IMR-90 (cell line): ENCODE measurements around the gene PITPNM3. TPM values are rescaled to one million over a fixed set of nuclear protein-coding genes. Genes with fewer than 3 reads are reported as not detected.

ENCODE experiments used
- ATAC-seq: fragments of 200-7000 bp; cut with Tn5 transposase; 2 replicates; pipeline ENCODE4 v1.9.1; 2020; ENCODE audit warnings: low read depth, mild to moderate bottlenecking, moderate library complexity
- BruUV-seq: library from RNA; stranded (reverse); fragments of 400-500 nt; replicated peaks from 2 replicates; lab custom pipeline; 2021; lab: Mats Ljungman, UMichigan
- CTCF ChIA-PET: fragments of 300-600 bp; formaldehyde crosslinking; extraction: SDS; loops from one replicate; lab custom pipeline; 2021; ENCODE audit warnings: antibody characterized with exemption; lab: Yijun Ruan, JAX
- POLR2A ChIA-PET: fragments of 300-600 bp; sonication (Branson Sonifier 250); formaldehyde crosslinking; loops from one replicate; lab custom pipeline; 2022; ENCODE audit warnings: antibody characterized with exemption; ENCODE audit not compliant: unreplicated experiment; lab: Charles Lee
- DNase-seq: peaks from one replicate; pipeline ENCODE4 v3.0.0; 2013
- H2AFZ ChIP-seq: replicated peaks from 2 replicates; pipeline ENCODE3; 2013; ENCODE audit warnings: low read length, mild to moderate bottlenecking; ENCODE audit not compliant: poor library complexity
- H2AK5ac ChIP-seq: 2 replicates; pipeline ENCODE4 v1.6.1; 2013; ENCODE audit warnings: low read depth, low read length, inconsistent platforms
- H2AK9ac ChIP-seq: replicated peaks from 2 replicates; pipeline ENCODE3; 2013; ENCODE audit warnings: mild to moderate bottlenecking, low read depth, low read length, moderate library complexity; ENCODE audit not compliant: poor library complexity
- H2BK120ac ChIP-seq: 2 replicates; pipeline ENCODE4 v1.6.1; 2013; ENCODE audit warnings: low read depth, low read length, inconsistent platforms
- H2BK15ac ChIP-seq: 3 replicates; pipeline ENCODE4 v1.6.1; 2013; ENCODE audit warnings: low read depth, low read length, inconsistent platforms
- H2BK20ac ChIP-seq: 2 replicates; pipeline ENCODE4 v1.6.1; 2013; ENCODE audit warnings: low read depth, mild to moderate bottlenecking, inconsistent platforms, low read length, moderate library complexity
- H2BK5ac ChIP-seq: 2 replicates; pipeline ENCODE4 v1.6.1; 2013; ENCODE audit warnings: mild to moderate bottlenecking, low read depth, low read length, inconsistent platforms; ENCODE audit not compliant: poor library complexity, severe bottlenecking
- H3K14ac ChIP-seq: replicated peaks from 2 replicates; pipeline ENCODE4 v1.6.1; 2013; ENCODE audit warnings: low read depth, low read length, inconsistent platforms
- H3K18ac ChIP-seq: 2 replicates; pipeline ENCODE4 v1.6.1; 2013; ENCODE audit warnings: low read depth, low read length, control low read depth
- H3K23ac ChIP-seq: 2 replicates; pipeline ENCODE4 v1.6.1; 2013; ENCODE audit warnings: low read depth, low read length, inconsistent platforms
- H3K27ac ChIP-seq: 2 replicates; pipeline ENCODE4 v1.5.1; 2013; ENCODE audit warnings: mild to moderate bottlenecking, control low read depth, low read length; ENCODE audit not compliant: insufficient read depth
- H3K27me3 ChIP-seq: 2 replicates; pipeline ENCODE4 v1.6.1; 2013; ENCODE audit warnings: low read length; ENCODE audit not compliant: control insufficient read depth, insufficient read depth
- H3K36me3 ChIP-seq: 2 replicates; pipeline ENCODE4 v1.6.1; 2013; ENCODE audit warnings: low read length, mixed read lengths; ENCODE audit not compliant: control insufficient read depth, insufficient read depth
- H3K4ac ChIP-seq: 2 replicates; pipeline ENCODE4 v1.6.1; 2013; ENCODE audit warnings: low read depth, low read length, inconsistent platforms
- H3K4me1 ChIP-seq: 2 replicates; pipeline ENCODE4 v1.6.1; 2013; ENCODE audit warnings: low read length, mixed read lengths; ENCODE audit not compliant: control insufficient read depth, insufficient read depth
- H3K4me2 ChIP-seq: 2 replicates; pipeline ENCODE4 v1.6.1; 2013; ENCODE audit warnings: low read depth, mild to moderate bottlenecking, control low read depth, low read length, moderate library complexity
- H3K4me3 ChIP-seq: 2 replicates; pipeline ENCODE4 v1.5.1; 2013; ENCODE audit warnings: low read depth, mild to moderate bottlenecking, control low read depth, low read length, moderate library complexity; ENCODE audit not compliant: insufficient read depth
- H3K56ac ChIP-seq: 2 replicates; pipeline ENCODE4 v1.6.1; 2013; ENCODE audit warnings: low read length, inconsistent platforms; ENCODE audit not compliant: insufficient read depth; ENCODE audit errors: extremely low read depth
- H3K79me1 ChIP-seq, 2 experiments: 2 replicates each; pipeline ENCODE4 v1.6.1; 2013; ENCODE audit warnings: low read length in 2 of 2, inconsistent platforms in 1 of 2, low read depth in 1 of 2
- H3K9ac ChIP-seq: 2 replicates; pipeline ENCODE4 v1.6.1; 2013; ENCODE audit warnings: low read depth, low read length, control low read depth
- H3K9me1 ChIP-seq: 2 replicates; pipeline ENCODE4 v1.6.1; 2013; ENCODE audit warnings: low read length, inconsistent platforms; ENCODE audit not compliant: insufficient read depth
- H3K9me3 ChIP-seq: 2 replicates; pipeline ENCODE4 v1.6.1; 2013; ENCODE audit warnings: low read length; ENCODE audit not compliant: control insufficient read depth, insufficient read depth
- H4K20me1 ChIP-seq: 2 replicates; pipeline ENCODE4 v1.6.1; 2013; ENCODE audit warnings: low read length, inconsistent platforms; ENCODE audit not compliant: insufficient read depth
- H4K5ac ChIP-seq: 2 replicates; pipeline ENCODE4 v1.6.1; 2013; ENCODE audit warnings: mild to moderate bottlenecking, low read depth, low read length, control low read depth
- H4K8ac ChIP-seq, 2 experiments: 2 replicates each; pipeline ENCODE4 v1.6.1; 2013; ENCODE audit warnings: low read depth in 2 of 2, low read length in 2 of 2, control low read depth in 1 of 2, inconsistent platforms in 1 of 2
- H4K91ac ChIP-seq: 2 replicates; pipeline ENCODE4 v1.6.1; 2013; ENCODE audit warnings: low read depth, low read length, inconsistent platforms; ENCODE audit not compliant: insufficient read depth
- FOS ChIP-seq: fragments of 150-350 bp; IDR thresholded peaks from 2 replicates; pipeline ENCODE4 v1.6.1; 2016; ENCODE audit warnings: low read depth, low read length
- SMC3 ChIP-seq: fragments of 150-350 bp; IDR thresholded peaks from 2 replicates; pipeline ENCODE4 v1.6.1; 2016; ENCODE audit warnings: low read depth, mild to moderate bottlenecking, antibody characterized with exemption, low read length, moderate library complexity
- WGBS, 2 experiments: methylation state at CpG; one replicate each; pipeline versions ENCODE4 v1.1.5 to v1.1.7; 2013; ENCODE audit warnings: missing lambda C conversion rate in 2 of 2; ENCODE audit not compliant: insufficient read length in 1 of 2; ENCODE audit errors: extremely low coverage in 2 of 2; 5-methylcytosine and 5-hydroxymethylcytosine counted together
- dilution Hi-C: fragments of 300-500 bp; cut with HindIII; formaldehyde crosslinking; loops from one replicate; pipeline ENCODE4 v1.14.3; 2018; ENCODE audit warnings: low sequenced_read_pairs; ENCODE audit not compliant: unreplicated experiment
- in situ Hi-C: fragments of 300-500 bp; cut with MboI; formaldehyde crosslinking; loops from 3 replicates; pipeline ENCODE4 v1.14.3; 2019; ENCODE audit warnings: low sequenced_read_pairs, inconsistent platforms, mixed read lengths
- intact Hi-C: fragments of 100-400 bp; cut with micrococcal nuclease; formaldehyde crosslinking; loops from 2 replicates; pipeline ENCODE4 v1.10.0; 2022
- polyA plus RNA-seq, 3 experiments: library from polyadenylated mRNA; depleted of rRNA; stranded (reverse); fragments of >200 nt; gene quantifications; 2 replicates each; pipeline ENCODE4 v1.2.3, GENCODE V29; 2012; ENCODE audit warnings: low replicate concordance in 1 of 3
- total RNA-seq: library from RNA; depleted of rRNA; stranded (reverse); fragments of >200 nt; gene quantifications from 2 replicates; pipeline ENCODE4 v1.2.3, GENCODE V29; 2012

PITPNM3 gene
- total and polyA plus RNA-seq, 2 of the 4 experiments (the other 2 are of a cell fraction), result 0.54 to 1.7 TPM

DNA sequence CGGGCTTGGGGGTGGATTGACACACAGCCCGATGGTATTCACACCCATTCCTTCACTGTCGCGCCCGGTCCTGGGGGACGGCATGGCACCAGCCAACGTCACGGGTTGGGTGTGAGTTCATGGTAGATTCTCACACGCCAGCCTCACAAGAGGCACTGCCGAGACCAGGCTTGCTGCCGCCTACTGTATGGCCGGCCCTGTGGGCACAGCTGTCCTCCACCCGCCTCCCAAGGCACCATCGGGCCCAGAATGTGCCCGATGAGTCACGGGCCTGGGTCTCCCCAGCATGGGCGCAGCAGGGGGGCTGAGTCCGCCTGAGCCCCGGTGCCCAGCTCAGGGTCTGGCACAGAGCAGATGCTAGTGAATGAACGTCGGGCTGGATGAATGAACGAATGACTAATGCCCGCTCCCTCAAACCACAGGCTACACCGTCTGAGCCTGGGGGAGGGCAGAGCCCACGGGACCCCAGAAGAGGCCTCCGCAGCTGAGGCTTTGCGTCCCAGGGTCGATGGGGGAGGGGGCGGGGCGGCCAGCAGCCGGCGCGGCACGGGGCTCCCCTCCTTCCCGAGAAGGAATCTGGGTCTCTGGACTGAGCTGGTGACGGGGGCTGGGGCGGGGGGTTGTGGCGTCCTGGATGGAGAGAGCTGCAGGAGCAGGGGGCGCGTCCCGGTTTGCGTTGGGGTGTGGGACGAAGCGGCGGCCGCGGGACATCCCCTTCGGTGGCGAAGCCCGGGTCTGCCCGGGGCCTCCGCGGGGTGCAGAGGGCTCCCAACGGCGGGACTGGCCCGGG lies 829 bp downstream of the PITPNM3 start:
- TF ChIP-seq FOS, result peak; percentile 56
- no peak for TF ChIP-seq SMC3
- Histone ChIP-seq H2AK9ac (no peak overlapping the region), H3K4me3 (peak overlapping the region; percentile 56), H3K14ac (no peak overlapping the region), H3K18ac (no peak overlapping the region), H3K56ac (no peak overlapping the region), H3K23ac (peak overlapping the region; percentile 45), H2BK120ac (no peak overlapping the region), H3K36me3 (no peaks in the 10 kb centered on the region), H3K4me1 (peaks cover 5% of the 10 kb centered on the region; the same call in 1 of the 2 replicates), H2BK15ac (no peak overlapping the region), H3K9ac (peak overlapping the region; percentile 29; the same call in 1 of the 2 replicates), H3K27ac (no peak overlapping the region), H2AK5ac (no peak overlapping the region), H4K91ac (no peak overlapping the region), H2BK5ac (no peak overlapping the region), H4K20me1 (0 out of 2 replicates have a peak, but pooled peaks cover 4% of the 10 kb centered on the region), H3K4me2 (peak overlapping the region; percentile 82), H2AFZ (peak overlapping the region; percentile 69), H3K27me3 (peaks cover 33% of the 10 kb centered on the region), H4K8ac (no peak overlapping the region), H3K9me3 (no peaks in the 10 kb centered on the region), H2BK20ac (no peak overlapping the region), H3K9me1 (no peaks in the 10 kb centered on the region; the same call in 1 of the 2 replicates), H4K5ac (no peak overlapping the region), H3K79me1 (no peaks in the 10 kb centered on the region), H3K4ac (0 out of 2 replicates have a peak overlapping the region, but pooled peaks have one; percentile 5)
- ChIA-PET CTCF (no interaction called here), POLR2A (no interaction called here)
- ATAC-seq, result peak; percentile 50
- intact Hi-C loops, result loop anchor here (5.0 kb wide), 1 partner anchor 83 kb away; no protein-coding TSS in a partner anchor
- no TSS peak for BruUV-seq
- dilution Hi-C loops, result no loop called here
- WGBS, 2 experiments, result 7% methylated on average over 17 of the region's 56 CpGs; no CpG with 5 or more reads in 1 of the 2 experiments
- in situ Hi-C loops, result no loop called here
- peak; percentile 39 for DNase-seq
